Kasumi-1 (cell line): ENCODE results near the gene HEPACAM.

Source experiments
- DNase-seq, 2 experiments: peaks; one replicate each; lab custom pipeline; 2025; lab: John Stamatoyannopoulos, UW

HEPACAM gene

GRCh38 chr11:124899383-124900145 lies 36.3 kb downstream of the HEPACAM start:
- DNase-seq = no peak

GRCh38 chr11:124898711-124899110 lies 37.1 kb downstream of the HEPACAM start:
- no peak for DNase-seq

- DNase-seq = no peak
Observed at GRCh38 chr11:124898263-124898680, 37.6 kb downstream of the HEPACAM start.

GRCh38 chr11:124897674-124898262 lies 38.1 kb downstream of the HEPACAM start, which contains the start of gene ROBO4:
ROBO4 (minus strand) TSS chr11:124897865; CDS start chr11:124897795, 70 bp downstream.
- no peak for DNase-seq

- DNase-seq = no peak
Observed at GRCh38 chr11:124896821-124897391, 38.9 kb downstream of the HEPACAM start.

GRCh38 chr11:124896071-124896750 lies 39.6 kb downstream of the HEPACAM start:
- DNase-seq = no peak

GRCh38 chr11:124895471-124895971 lies 40.3 kb downstream of the HEPACAM start:
- DNase-seq = no peak

GRCh38 chr11:124894606-124895430 lies 41.0 kb downstream of the HEPACAM start:
- DNase-seq = no peak

- DNase-seq = no peak
Observed at GRCh38 chr11:124893781-124894401, 42.0 kb downstream of the HEPACAM start.

GRCh38 chr11:124892750-124893454 lies 42.9 kb downstream of the HEPACAM start:
- DNase-seq = peak in 1 of 2 experiments; percentile 6

GRCh38 chr11:124892146-124892545 lies 43.7 kb downstream of the HEPACAM start:
- DNase-seq = no peak

GRCh38 chr11:124891373-124891861 lies 44.4 kb downstream of the HEPACAM start:
- DNase-seq = no peak

- no peak for DNase-seq
Observed at GRCh38 chr11:124890683-124891372, 45.0 kb downstream of the HEPACAM start.

GRCh38 chr11:124890151-124890550 lies 45.7 kb downstream of the HEPACAM start:
- DNase-seq = no peak

- no peak for DNase-seq
Observed at GRCh38 chr11:124889191-124890091, 46.4 kb downstream of the HEPACAM start.

- no peak for DNase-seq
Observed at GRCh38 chr11:124887667-124888013, 48.2 kb downstream of the HEPACAM start.

- DNase-seq = no peak
Observed at GRCh38 chr11:124886978-124887666, 48.7 kb downstream of the HEPACAM start.

GRCh38 chr11:124886476-124886875 lies 49.4 kb downstream of the HEPACAM start:
- no peak for DNase-seq
